GM21717 (cell line): ENCODE data around the gene EDC3.
"Not testable (repeated sequence)": the region's sequence is repeated elsewhere in the genome, so short reads cannot be mapped to it uniquely, and the experiment has no call there.

ENCODE experiments used
- ATAC-seq: cut with Tn5 transposase; IDR thresholded peaks from one replicate; pipeline ENCODE4 v1.9.1; 2021; ENCODE audit warnings: mild to moderate bottlenecking, moderate library complexity; ENCODE audit not compliant: unreplicated experiment

The EDC3 gene

GRCh38 chr15:74653426-74654102 is 42.3 kb downstream of the EDC3 start:
- ATAC-seq: no peak

DNA sequence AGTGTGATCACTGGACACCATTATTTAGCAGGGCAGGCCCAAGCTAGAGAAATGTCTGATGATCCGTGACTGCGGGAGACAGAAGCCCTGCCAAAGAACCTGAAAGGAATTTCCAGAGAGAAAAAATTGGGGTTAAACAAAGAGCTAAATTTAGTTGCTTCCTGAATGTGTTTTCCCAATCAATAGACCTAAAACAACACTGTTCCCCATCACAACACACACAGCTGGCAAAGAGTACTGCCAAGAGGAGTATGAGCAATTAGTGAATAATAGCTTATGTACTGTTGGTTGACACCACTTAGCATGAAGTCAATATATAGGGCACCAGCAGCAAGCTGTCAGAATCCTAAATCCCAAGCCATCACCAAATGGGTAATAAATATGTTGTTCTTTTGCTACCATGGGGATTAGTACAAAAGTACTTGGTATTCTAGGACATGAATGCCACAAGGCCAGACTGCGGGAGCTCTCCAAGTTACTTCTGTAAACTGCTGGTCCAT is 44.5 kb downstream of the EDC3 start:
- no peak for ATAC-seq

DNA sequence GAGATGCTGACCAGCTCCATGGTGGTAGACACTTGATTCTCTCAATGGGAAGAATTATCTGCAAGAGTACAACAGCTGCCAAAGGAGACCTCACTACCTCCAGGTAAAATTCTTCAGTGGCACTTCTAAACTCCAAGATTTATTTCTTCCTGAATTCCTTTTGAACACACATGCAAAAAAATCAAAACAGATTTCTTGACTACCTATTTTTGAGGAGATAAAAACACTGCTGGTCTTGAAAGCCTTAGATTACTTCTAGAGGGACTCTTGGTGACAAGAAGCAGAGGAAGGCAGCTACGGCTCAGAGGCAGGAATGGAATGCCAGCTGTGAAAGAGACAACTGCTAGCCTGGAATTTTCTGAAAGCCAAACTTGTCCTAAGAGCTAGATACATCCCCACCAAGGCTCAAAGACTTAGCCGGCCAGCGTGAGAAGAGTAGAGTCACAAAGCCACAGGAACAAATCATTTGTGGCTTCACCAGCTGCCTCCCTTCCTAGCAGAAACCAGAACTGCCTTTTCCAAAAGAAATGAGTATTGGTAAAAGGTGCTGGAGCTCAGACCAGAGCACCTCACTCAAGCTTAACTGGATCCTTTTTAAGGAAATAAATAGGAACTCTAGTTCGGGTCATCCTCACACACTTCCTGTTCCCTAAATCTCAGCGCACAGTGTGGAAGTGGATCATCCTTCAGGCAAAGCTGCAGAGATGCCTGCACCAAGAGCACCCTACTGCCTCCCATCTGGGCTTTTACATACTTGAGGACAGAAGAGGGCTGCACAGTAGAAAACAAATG is 47.6 kb downstream of the EDC3 start:
- ATAC-seq: no peak

- no peak for ATAC-seq
These were observed 49.3 kb downstream of the EDC3 start for GRCh38 chr15:74646480-74646879.

DNA sequence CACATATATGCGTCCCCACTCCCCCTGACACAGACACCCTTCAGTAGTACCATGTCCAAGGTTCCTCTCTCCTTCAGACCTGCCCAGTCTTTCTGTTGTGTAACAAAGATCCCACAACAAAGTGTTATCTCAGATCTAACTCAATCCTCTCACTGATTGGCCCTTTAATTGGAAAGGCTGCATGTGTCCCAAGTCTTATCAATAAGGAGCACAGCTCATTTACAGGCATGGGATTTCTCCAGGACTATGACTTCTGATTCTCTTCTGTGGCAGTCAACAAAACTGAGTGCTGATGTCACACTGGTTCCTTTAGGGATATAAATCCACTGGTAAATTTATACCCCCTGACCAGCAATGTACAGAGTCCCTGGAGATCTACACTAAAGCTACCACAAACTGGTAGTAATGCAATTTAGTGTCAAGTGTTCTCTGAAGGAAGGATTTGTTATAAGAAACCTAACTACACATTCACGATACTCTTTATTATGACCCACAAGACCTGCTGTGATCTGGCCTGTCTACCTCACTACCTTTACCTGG is 52.1 kb downstream of the EDC3 start:
- no peak for ATAC-seq

DNA sequence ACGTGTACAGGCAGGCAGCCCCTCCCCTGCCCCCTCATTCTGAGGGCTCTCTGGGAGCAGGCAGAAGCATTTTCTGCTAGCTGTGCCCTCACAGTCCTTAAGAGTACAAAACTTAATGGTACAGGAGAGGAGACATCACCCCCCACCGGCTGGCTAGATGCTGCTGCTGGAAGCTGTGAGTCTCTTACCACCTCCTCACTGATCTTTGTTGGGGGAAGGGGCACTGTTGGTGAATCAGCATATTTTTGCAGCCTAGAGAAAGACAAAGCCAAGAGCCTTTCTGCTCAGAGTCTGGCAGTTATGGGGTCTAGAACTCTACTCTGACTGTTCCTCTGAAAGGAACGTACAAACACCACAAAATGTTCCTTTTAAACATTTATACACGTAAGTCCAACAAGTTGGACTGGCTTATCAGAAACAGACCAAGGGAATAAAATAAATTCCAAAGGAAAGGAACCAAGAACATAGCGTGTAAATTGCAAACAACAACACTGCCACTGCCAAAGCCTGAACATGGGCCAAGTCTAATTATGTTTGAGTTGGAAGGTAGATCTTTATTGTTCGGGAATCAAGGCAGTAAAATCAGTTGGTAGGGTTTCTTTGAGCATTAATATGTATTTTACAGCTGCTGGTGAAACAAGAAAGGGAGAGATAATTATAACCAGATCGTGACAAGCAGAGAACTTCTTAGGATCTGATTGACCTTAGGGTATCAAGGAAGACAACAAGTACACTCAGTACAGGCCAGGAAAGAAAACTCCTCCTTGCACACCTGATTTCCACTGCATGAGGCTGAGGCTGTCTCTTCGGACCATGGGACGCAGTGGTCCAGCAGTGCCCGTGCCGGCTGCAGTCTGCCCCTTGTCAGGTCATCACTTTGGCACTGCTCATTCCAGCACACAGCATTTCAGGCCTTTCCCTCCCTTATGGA is 52.8 kb downstream of the EDC3 start:
- ATAC-seq: no peak

DNA sequence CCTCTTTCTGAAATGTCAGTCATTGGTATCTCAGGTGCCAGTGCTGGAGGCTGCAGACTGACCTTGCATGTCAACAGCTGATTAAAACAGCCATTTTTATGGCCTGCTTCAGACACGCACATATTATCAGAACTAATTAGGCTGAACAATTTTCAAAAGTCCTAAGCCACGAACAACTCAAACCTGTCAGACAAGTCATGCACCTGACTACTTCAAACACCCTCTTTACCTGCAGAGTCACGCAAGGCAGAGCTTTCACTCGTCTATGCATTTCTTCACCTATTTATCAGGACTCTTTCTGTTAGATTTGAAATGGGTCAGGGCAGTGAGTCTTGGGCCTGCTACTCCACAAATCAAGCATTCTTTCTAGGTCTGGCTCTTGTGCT is 53.5 kb downstream of the EDC3 start:
- no peak for ATAC-seq

DNA sequence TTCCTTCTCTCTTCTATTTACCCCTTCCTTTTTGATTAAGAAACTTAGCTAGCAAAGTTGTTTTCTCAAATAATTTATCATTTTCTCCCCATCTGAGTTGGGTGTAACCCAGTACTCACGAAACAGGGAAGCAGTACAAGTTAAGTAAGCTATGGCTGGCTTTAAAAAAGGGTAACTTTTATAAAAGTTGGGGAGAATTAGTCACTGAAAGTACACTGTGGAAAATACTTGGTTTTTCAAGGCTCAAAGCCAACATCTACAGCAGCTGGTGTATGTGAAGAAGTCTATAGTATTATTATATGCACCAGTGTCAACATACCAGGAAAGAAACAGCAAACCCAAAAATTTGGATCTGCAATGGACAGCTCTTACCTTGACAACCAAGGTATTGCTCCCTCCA is 54.7 kb downstream of the EDC3 start:
- ATAC-seq: no peak

DNA sequence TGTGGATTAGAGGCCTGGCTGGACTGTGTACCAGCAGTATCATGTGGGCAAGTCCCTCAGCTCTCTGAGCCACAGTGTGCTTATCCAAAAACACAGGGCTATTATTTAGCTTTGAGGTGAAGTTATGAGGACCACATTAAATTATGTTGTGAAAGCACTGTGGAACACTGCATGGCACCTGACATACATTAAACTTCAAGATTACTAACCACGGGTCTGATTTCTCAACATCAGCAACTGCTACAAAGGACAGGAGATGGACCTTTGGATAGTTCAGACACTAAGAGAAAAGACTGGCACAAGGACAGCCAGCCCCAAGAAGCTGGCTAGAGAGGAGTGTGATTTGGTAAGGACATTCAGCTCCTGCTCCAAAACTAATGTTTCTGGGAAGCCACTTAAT is 58.8 kb downstream of the EDC3 start:
- no peak for ATAC-seq

DNA sequence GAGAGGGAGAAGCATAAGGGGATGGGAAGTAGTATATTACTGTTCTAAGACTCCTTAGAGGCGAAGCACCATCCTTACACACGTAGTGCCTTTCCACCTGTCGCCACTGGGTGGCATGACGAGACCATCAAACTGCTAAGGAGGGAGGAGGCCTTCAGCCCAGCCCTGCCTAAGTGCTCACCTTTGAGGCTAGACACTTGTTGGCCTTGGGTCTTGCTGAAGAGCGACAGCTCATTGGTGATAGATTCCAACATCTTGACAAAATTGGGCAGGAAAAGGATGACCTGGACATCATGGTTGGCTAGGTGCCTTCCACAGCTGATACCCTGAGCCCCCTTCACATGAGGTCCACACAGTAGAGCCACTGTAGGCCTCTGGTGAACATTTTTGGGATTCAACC is 60.6 kb downstream of the EDC3 start:
- ATAC-seq: no peak

DNA sequence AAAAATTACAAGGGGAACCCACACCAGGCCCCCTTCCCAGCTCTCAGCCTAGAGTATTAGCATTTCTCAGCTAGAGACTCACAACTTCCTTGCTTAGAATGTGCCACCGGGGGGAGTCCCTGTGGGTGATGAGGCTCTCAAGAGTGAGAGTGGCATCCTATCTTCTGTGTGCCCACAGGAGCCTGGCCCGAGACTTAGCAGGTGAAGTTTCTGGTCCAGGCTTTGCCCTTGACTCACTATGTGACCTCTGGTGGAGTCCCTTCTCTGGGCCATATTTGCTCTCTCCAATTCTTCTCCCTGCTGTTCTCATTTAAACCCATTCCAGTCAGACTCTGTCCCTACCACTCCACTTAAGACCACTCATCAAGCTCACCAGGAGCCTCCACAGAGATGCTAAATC is 62.0 kb downstream of the EDC3 start:
- no peak for ATAC-seq

DNA sequence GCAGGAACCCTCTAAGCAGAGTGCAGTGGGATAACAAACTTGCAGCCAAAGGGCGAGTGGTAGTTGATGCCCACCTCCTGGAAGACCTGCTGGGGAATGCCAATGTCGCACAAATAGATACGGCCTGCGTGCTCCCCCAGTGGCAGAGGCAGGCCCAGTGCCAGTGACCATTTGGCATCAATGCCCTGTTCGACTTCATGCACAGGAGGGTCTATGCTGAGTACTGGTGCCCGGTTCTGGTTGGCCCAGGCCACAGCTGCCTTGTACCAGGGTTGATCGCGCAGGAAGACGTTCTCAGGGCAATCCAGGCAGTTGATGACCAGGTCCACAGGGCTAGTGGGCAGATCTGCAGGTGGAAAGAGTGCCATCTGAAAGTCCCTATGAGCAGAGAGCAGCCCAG is 63.2 kb downstream of the EDC3 start:
- ATAC-seq: no peak

DNA sequence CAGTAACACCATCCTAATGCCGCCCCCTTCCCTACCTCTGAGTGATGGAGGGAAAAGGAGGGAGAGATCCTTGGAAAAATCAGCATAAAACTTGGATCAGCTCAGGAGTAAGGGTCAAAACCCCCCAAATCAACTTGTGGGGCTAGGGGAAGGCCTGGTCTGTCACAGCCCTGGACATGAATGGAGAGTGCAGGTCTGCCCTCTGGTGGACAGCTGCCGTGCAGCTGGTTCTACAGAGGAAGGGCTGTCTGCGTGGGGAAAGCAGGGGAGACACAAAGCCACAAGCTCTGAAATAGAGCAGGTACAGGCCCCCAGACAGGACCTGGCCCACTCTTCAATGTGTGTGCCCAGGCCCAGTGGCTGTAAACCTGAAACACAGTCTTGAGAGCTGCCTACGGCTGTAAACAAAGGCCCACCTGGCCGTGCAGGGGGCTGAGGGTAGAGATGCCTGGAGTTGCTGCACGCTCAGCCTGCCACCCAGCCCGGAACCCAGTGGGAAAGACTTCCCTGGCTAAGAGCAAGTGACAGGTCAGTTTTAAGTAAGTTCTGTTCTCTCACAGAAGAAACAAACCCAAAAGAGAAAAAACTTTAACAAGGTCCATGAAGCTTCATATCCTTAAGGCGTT is 63.8 kb downstream of the EDC3 start:
- ATAC-seq: no peak

GRCh38 chr15:74631408-74631807 is 64.4 kb downstream of the EDC3 start:
- ATAC-seq: no peak

DNA sequence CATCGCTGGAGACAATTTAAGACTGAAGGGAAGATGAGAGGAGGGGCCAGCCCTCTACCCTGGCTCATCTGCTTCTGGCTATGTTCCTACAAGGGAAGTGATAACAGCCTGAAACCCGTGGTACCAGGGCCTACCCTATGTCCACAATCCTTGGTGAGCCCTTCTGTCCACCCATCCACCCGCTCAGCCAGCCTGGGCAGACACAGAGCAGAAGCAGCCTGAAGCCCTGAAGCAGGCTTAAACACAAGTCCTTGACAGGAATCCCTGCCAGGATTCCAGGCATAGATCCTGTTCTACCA is 64.8 kb downstream of the EDC3 start:
- ATAC-seq: no peak

GRCh38 chr15:74630284-74631086 is 65.3 kb downstream of the EDC3 start:
- no peak for ATAC-seq

DNA sequence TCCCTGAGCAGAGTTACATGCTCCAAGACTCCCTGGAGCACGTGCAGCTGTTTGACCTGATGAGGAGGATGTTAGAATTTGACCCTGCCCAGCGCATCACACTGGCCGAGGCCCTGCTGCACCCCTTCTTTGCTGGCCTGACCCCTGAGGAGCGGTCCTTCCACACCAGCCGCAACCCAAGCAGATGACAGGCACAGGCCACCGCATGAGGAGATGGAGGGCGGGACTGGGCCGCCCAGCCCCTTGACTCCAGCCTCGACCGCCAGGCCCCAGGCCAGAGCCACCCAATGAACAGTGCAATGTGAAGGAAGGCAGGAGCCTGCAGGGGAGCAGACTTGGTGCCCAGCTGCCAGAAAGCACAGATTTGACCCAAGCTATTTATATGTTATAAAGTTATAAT is 66.1 kb downstream of the EDC3 start:
- ATAC-seq: not testable (repeated sequence)

DNA sequence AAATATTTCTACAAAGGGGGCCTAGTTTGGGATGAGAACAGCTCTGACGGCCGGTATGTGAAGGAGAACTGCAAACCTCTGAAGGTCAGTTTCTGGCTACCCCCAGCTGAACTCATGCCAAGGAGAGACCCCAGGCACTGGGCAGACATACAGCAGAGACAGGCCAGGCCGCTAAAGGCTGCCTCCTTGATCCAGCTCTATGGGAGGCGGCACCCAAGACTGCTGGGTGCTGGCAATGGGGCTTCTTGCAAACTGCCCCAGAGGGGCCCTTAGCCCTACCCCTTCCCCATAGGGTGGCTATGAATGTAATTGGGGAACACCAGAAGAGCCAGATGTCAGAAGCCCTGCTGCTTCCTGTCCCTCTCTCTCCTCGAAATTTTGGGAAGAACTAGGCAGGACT is 66.9 kb downstream of the EDC3 start:
- no peak for ATAC-seq

- no peak for ATAC-seq
These were observed 67.6 kb downstream of the EDC3 start for GRCh38 chr15:74628199-74628598.

GRCh38 chr15:74627766-74628165 is 68.1 kb downstream of the EDC3 start:
- ATAC-seq: no peak
